ENCODE measurements around the gene VTN. TPM values are rescaled to one million over a fixed set of nuclear protein-coding genes. Genes with fewer than 3 reads are reported as not detected.

VTN gene
- total RNA-seq, 2 experiments from 2014 or later = 0.08 to 0.12 TPM

- POLR2A ChIA-PET = interaction anchor here (0.6 kb wide), 1 partner anchor 148 kb away, joined by 4 read pairs; no protein-coding TSS in a partner anchor
- Mint-ChIP-seq H3K9me3 (no peaks in the 10 kb centered on the region), H3K27ac (no peak overlapping the region), H3K27me3 (no peaks in the 10 kb centered on the region), H3K4me1 (no peaks in the 10 kb centered on the region), H3K36me3 (ENCODE audit: low read depth) (peaks cover 29% of the 10 kb centered on the region), H3K4me3 (no peak overlapping the region)
- no peak for DNase-seq
- CTCF ChIA-PET = interaction anchor here (0.6 kb wide), 1 partner anchor 593 kb away, joined by 3 read pairs; no protein-coding TSS in a partner anchor
Observed at GRCh38 chr17:28391401-28391800, 21.3 kb upstream of the VTN start.

- H3K9me3 Mint-ChIP-seq = no peaks in the 10 kb centered on the region
Observed at GRCh38 chr17:28390984-28391383, 20.9 kb upstream of the VTN start.

GRCh38 chr17:28390563-28390962 is 20.5 kb upstream of the VTN start:
- DNase-seq = no peak
- Mint-ChIP-seq H3K36me3 (ENCODE audit: low read depth) (peaks cover 31% of the 10 kb centered on the region), H3K4me1 (peaks cover 4% of the 10 kb centered on the region), H3K27ac (no peak overlapping the region), H3K27me3 (no peaks in the 10 kb centered on the region), H3K4me3 (no peak overlapping the region), H3K9me3 (no peaks in the 10 kb centered on the region)
- ChIA-PET CTCF (no interaction called here), POLR2A (no interaction called here)

More at GRCh38 chr17:28390984-28391383, 20.9 kb upstream of the VTN start:
- H3K4me3 Mint-ChIP-seq = no peak overlapping the region
- POLR2A ChIA-PET = no interaction called here
- H3K4me1 Mint-ChIP-seq = peaks cover 4% of the 10 kb centered on the region
- CTCF ChIA-PET = no interaction called here
- no peaks in the 10 kb centered on the region for H3K27me3 Mint-ChIP-seq
- no peak overlapping the region for H3K27ac Mint-ChIP-seq
- DNase-seq = no peak
- peaks cover 29% of the 10 kb centered on the region for H3K36me3 Mint-ChIP-seq (ENCODE audit: low read depth)

GRCh38 chr17:28390141-28390540 is 20.0 kb upstream of the VTN start:
- ChIA-PET POLR2A (no interaction called here), CTCF (no interaction called here)
- H3K27ac Mint-ChIP-seq = peak overlapping the region; percentile 33
- no peak overlapping the region for H3K4me3 Mint-ChIP-seq
- no peak for DNase-seq
- H3K9me3 Mint-ChIP-seq = no peaks in the 10 kb centered on the region
- peaks cover 31% of the 10 kb centered on the region for H3K36me3 Mint-ChIP-seq (ENCODE audit: low read depth)
- H3K27me3 Mint-ChIP-seq = no peaks in the 10 kb centered on the region
- H3K4me1 Mint-ChIP-seq = peaks cover 8% of the 10 kb centered on the region

GRCh38 chr17:28388106-28388505 is 18.0 kb upstream of the VTN start:
- no peak overlapping the region for H3K4me3 Mint-ChIP-seq
- no peak for DNase-seq
- ChIA-PET CTCF (interaction anchor here (1.3 kb wide), 1 partner anchor 13 kb away, joined by 3 read pairs; no protein-coding TSS in a partner anchor), POLR2A (no interaction called here)
- H3K9me3 Mint-ChIP-seq = no peaks in the 10 kb centered on the region
- H3K27ac Mint-ChIP-seq = no peak overlapping the region
- H3K36me3 Mint-ChIP-seq (ENCODE audit: low read depth) = peaks cover 23% of the 10 kb centered on the region
- H3K4me1 Mint-ChIP-seq = peaks cover 20% of the 10 kb centered on the region
- no peaks in the 10 kb centered on the region for H3K27me3 Mint-ChIP-seq

- CTCF ChIA-PET = interaction anchor here (0.7 to 2.1 kb wide), 3 partner anchors 9 to 114 kb away, joined by 3 to 7 read pairs (median 3); partner anchors contain the start of gene POLDIP2
- POLR2A ChIA-PET = no interaction called here
- H3K4me1 Mint-ChIP-seq = peaks cover 22% of the 10 kb centered on the region
- H3K27ac Mint-ChIP-seq = no peak overlapping the region
- H3K4me3 Mint-ChIP-seq = no peak overlapping the region
- H3K36me3 Mint-ChIP-seq (ENCODE audit: low read depth) = peaks cover 20% of the 10 kb centered on the region
- H3K9me3 Mint-ChIP-seq = no peaks in the 10 kb centered on the region
- no peaks in the 10 kb centered on the region for H3K27me3 Mint-ChIP-seq
- no peak for DNase-seq
Observed at GRCh38 chr17:28386391-28386790, 16.3 kb upstream of the VTN start.

GRCh38 chr17:28385406-28385805 is 15.3 kb upstream of the VTN start:
- DNase-seq = no peak
- H3K9me3 Mint-ChIP-seq = no peaks in the 10 kb centered on the region
- POLR2A ChIA-PET = interaction anchor here (1.0 kb wide), 1 partner anchor 15 kb away, joined by 3 read pairs; no protein-coding TSS in a partner anchor
- H3K4me1 Mint-ChIP-seq = peaks cover 22% of the 10 kb centered on the region
- H3K4me3 Mint-ChIP-seq = peak overlapping the region; percentile 88
- CTCF ChIA-PET = interaction anchor here (0.5 to 2.1 kb wide), 4 partner anchors 8 to 390 kb away, joined by 3 to 7 read pairs (median 5); partner anchors contain the start of gene POLDIP2
- no peaks in the 10 kb centered on the region for H3K27me3 Mint-ChIP-seq
- peak overlapping the region; percentile 71 for H3K27ac Mint-ChIP-seq
- H3K36me3 Mint-ChIP-seq (ENCODE audit: low read depth) = peaks cover 18% of the 10 kb centered on the region

- ChIA-PET CTCF (interaction anchor here (1.6 to 2.1 kb wide), 3 partner anchors 18 to 32 kb away, joined by 4 to 12 read pairs (median 7); partner anchors contain the start of gene POLDIP2), POLR2A (interaction anchor here (1.0 kb wide), 1 partner anchor 15 kb away, joined by 3 read pairs; no protein-coding TSS in a partner anchor)
- Mint-ChIP-seq H3K4me1 (peaks cover 22% of the 10 kb centered on the region), H3K4me3 (peak overlapping the region; percentile 88), H3K27me3 (no peaks in the 10 kb centered on the region), H3K36me3 (ENCODE audit: low read depth) (peaks cover 15% of the 10 kb centered on the region), H3K9me3 (no peaks in the 10 kb centered on the region), H3K27ac (peak overlapping the region; percentile 86)
- DNase-seq = no peak
Observed at GRCh38 chr17:28385037-28385400, 14.9 kb upstream of the VTN start.

- Mint-ChIP-seq H3K9me3 (no peaks in the 10 kb centered on the region), H3K27me3 (no peaks in the 10 kb centered on the region), H3K4me1 (peaks cover 22% of the 10 kb centered on the region), H3K4me3 (peak overlapping the region; percentile 88), H3K36me3 (ENCODE audit: low read depth) (peaks cover 10% of the 10 kb centered on the region), H3K27ac (peak overlapping the region; percentile 86)
- peak; percentile 79 for DNase-seq
- ChIA-PET CTCF (interaction anchor here (1.6 to 2.3 kb wide), 4 partner anchors 13 to 33 kb away, joined by 4 to 12 read pairs (median 7); partner anchors contain the start of genes POLDIP2, SARM1 and VTN), POLR2A (interaction anchor here (0.6 to 1.4 kb wide), 3 partner anchors 13 to 49 kb away, joined by 3 to 4 read pairs (median 3); partner anchors contain the start of genes IFT20, SARM1 and TNFAIP1)
Observed at GRCh38 chr17:28384281-28385036, 14.4 kb upstream of the VTN start.

GRCh38 chr17:28381141-28381825 is 11.2 kb upstream of the VTN start:
- Mint-ChIP-seq H3K9me3 (no peaks in the 10 kb centered on the region), H3K4me1 (peaks cover 25% of the 10 kb centered on the region), H3K27me3 (no peaks in the 10 kb centered on the region), H3K36me3 (ENCODE audit: low read depth) (peaks cover 3% of the 10 kb centered on the region), H3K4me3 (no peak overlapping the region), H3K27ac (no peak overlapping the region)
- peak; percentile 20 for DNase-seq
- ChIA-PET POLR2A (no interaction called here), CTCF (interaction anchor here (1.3 to 2.3 kb wide), 2 partner anchors 9 to 23 kb away, joined by 3 to 8 read pairs; no protein-coding TSS in a partner anchor)

GRCh38 chr17:28379814-28380801 is 10.0 kb upstream of the VTN start:
- no peak for DNase-seq
- no peaks in the 10 kb centered on the region for H3K9me3 Mint-ChIP-seq
- H3K27ac Mint-ChIP-seq = no peak overlapping the region
- ChIA-PET CTCF (interaction anchor here (1.3 to 2.3 kb wide), 2 partner anchors 7 to 21 kb away, joined by 3 to 8 read pairs; no protein-coding TSS in a partner anchor), POLR2A (interaction anchor here (0.7 kb wide), 1 partner anchor 13 kb away, joined by 4 read pairs; no protein-coding TSS in a partner anchor)
- no peaks in the 10 kb centered on the region for H3K27me3 Mint-ChIP-seq
- peaks cover 1% of the 10 kb centered on the region for H3K36me3 Mint-ChIP-seq (ENCODE audit: low read depth)
- no peak overlapping the region for H3K4me3 Mint-ChIP-seq
- H3K4me1 Mint-ChIP-seq = peaks cover 17% of the 10 kb centered on the region

- H3K9me3 Mint-ChIP-seq = no peaks in the 10 kb centered on the region
- peak overlapping the region; percentile 73 for H3K4me3 Mint-ChIP-seq
- ChIA-PET POLR2A (no interaction called here), CTCF (interaction anchor here (1.2 kb wide), 1 partner anchor 8 kb away, joined by 3 read pairs; no protein-coding TSS in a partner anchor)
- H3K36me3 Mint-ChIP-seq (ENCODE audit: low read depth) = peaks cover 2% of the 10 kb centered on the region
- H3K27me3 Mint-ChIP-seq = no peaks in the 10 kb centered on the region
- peak overlapping the region; percentile 75 for H3K27ac Mint-ChIP-seq
- H3K4me1 Mint-ChIP-seq = peaks cover 25% of the 10 kb centered on the region
- DNase-seq = no peak
Observed at GRCh38 chr17:28372945-28373274, 2.8 kb upstream of the VTN start.

Data from activated CD4-positive, alpha-beta T cell treated with anti-CD3 and anti-CD28 coated beads, Interleukin-2, amount 10 ng/mL, durations not matched to agents 7 days and 5 days (primary cell).